HG03045 (cell line): ENCODE measurements around the gene SPATA31A5.
"Not testable (repeated sequence)": the region's sequence is repeated elsewhere in the genome, so short reads cannot be mapped to it uniquely, and the experiment has no call there.

ENCODE experiments used
- ATAC-seq: cut with Tn5 transposase; IDR thresholded peaks from one replicate; pipeline ENCODE4 v1.9.1; 2021; ENCODE audit warnings: mild to moderate bottlenecking, moderate library complexity; ENCODE audit not compliant: unreplicated experiment

Gene SPATA31A5

DNA sequence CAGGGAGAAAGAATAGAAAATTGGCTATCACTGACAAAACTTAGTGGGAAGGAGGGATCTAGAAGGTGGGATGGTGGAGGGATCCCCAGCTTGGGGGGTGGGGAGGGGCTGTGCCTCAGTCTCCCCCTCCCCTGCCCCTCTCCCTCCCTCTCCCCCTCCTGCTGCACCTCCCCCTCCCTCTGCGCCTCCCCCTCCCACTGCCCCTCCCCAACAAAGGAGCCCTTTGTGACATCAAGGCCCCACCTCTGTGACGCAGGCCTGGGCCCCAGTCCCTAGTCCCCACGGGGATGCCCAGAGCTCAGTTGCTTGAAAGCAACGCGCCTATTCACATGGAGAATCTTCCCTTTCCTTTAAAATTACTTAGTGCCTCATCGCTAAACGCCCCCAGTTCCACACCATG lies at the start of gene SPATA31A5:
SPATA31A5 (plus strand) TSS at position 301 of the 400 bp plus-strand sequence; CDS start at position 330, 29 bp downstream.
- ATAC-seq: not testable (repeated sequence)

DNA sequence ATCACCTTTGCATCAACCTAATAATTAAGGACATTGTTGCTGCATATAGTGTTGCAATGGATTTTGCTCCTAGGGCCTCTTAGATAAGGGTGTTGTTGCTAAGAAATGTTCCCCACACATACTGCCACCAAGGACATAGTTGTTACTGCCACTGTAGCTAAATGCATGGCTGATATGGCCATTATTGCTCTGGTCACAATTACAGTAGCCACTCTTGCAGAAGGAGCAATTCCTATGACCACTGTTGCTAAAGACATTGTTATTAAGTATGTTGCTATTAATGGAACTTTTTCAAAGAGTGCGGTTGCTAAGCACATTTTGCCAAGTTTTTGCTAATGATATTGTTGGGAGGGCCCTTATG lies 48.8 kb downstream of the SPATA31A5 start:
- not testable (repeated sequence) for ATAC-seq

GRCh38 chr9:60966382-60966781 lies 52.2 kb downstream of the SPATA31A5 start:
- ATAC-seq: not testable (repeated sequence)
